ENCODE data around the gene EPN2. TPM values are rescaled to one million over a fixed set of nuclear protein-coding genes. Genes with fewer than 3 reads are reported as not detected.

Gene EPN2
- polyA plus RNA-seq, 1 donor from 2014 or later, result 37.8 TPM

- TF ChIP-seq MXI1 (conservative IDR thresholded peaks at IDR 0.05; ENCODE audit: poor library complexity, severe bottlenecking), result no peak
- no peak for TF ChIP-seq RAD21 (conservative IDR thresholded peaks at IDR 0.05)
- TF ChIP-seq CTCF (IDR thresholded peaks at IDR 0.05; ENCODE audit: poor library complexity, severe bottlenecking), result no peak
- TF ChIP-seq SMC3 (conservative IDR thresholded peaks at IDR 0.05; ENCODE audit: poor library complexity), result no peak
- TF ChIP-seq REST (IDR thresholded peaks at IDR 0.05; ENCODE audit: borderline replicate concordance), result no peak
- no peak for TF ChIP-seq EP300 (conservative IDR thresholded peaks at IDR 0.05; ENCODE audit: poor library complexity, severe bottlenecking)
- Histone ChIP-seq H4K20me1 (ENCODE audit: insufficient read depth) (no peaks in the 10 kb centered on the region), H3K9ac (ENCODE audit: low read length) (no peak overlapping the region), H3K27me3 (ENCODE audit: insufficient read depth, low read depth, low read length) (no peaks in the 10 kb centered on the region), H3F3A (ENCODE audit: insufficient read depth, low read length, poor library complexity, severe bottlenecking) (no peaks in the 10 kb centered on the region), H3K36me3 (ENCODE audit: insufficient read depth, low read length) (no peaks in the 10 kb centered on the region), H3K79me2 (replicated peaks; ENCODE audit: insufficient read depth, low read length) (no peaks in the 10 kb centered on the region), H3K4me3 (ENCODE audit: low read length) (no peak overlapping the region), H2AFZ (ENCODE audit: low read depth, low read length) (no peak overlapping the region), H3K9me2 (ENCODE audit: insufficient read depth, low read length) (no peaks in the 10 kb centered on the region), H3K9me3 (ENCODE audit: low read length) (no peaks in the 10 kb centered on the region), H3K4me2 (ENCODE audit: low read length) (no peak overlapping the region), H3K27ac (ENCODE audit: low read length) (no peak overlapping the region)
Measured at GRCh38 chr17:19312406-19312805, 75.2 kb downstream of the EPN2 start.

GRCh38 chr17:19313066-19313745, 76.0 kb downstream of the EPN2 start:
- H3K36me3 ChIP-seq (ENCODE audit: insufficient read depth, low read length), result no peaks in the 10 kb centered on the region
- H3K79me2 ChIP-seq (replicated peaks; ENCODE audit: insufficient read depth, low read length), result no peaks in the 10 kb centered on the region
- H3K27me3 ChIP-seq (ENCODE audit: insufficient read depth, low read depth, low read length), result no peaks in the 10 kb centered on the region
- no peaks in the 10 kb centered on the region for H4K20me1 ChIP-seq (ENCODE audit: insufficient read depth)
- no peaks in the 10 kb centered on the region for H3K9me2 ChIP-seq (ENCODE audit: insufficient read depth, low read length)
- H3K4me2 ChIP-seq (ENCODE audit: low read length), result no peak overlapping the region
- H3K27ac ChIP-seq (ENCODE audit: low read length), result no peak overlapping the region
- H2AFZ ChIP-seq (ENCODE audit: low read depth, low read length), result no peak overlapping the region
- no peak overlapping the region for H3K9ac ChIP-seq (ENCODE audit: low read length)
- no peaks in the 10 kb centered on the region for H3F3A ChIP-seq (ENCODE audit: insufficient read depth, low read length, poor library complexity, severe bottlenecking)
- H3K9me3 ChIP-seq (ENCODE audit: low read length), result no peaks in the 10 kb centered on the region
- H3K4me3 ChIP-seq (ENCODE audit: low read length), result no peak overlapping the region
- no peak for TF ChIP-seq CTCF (IDR thresholded peaks at IDR 0.05; ENCODE audit: poor library complexity, severe bottlenecking)
- TF ChIP-seq MXI1 (conservative IDR thresholded peaks at IDR 0.05; ENCODE audit: poor library complexity, severe bottlenecking), result no peak
- no peak for TF ChIP-seq SMC3 (conservative IDR thresholded peaks at IDR 0.05; ENCODE audit: poor library complexity)
- TF ChIP-seq REST (IDR thresholded peaks at IDR 0.05; ENCODE audit: borderline replicate concordance), result no peak
- no peak for TF ChIP-seq POLR2AphosphoS5 (IDR thresholded peaks at IDR 0.05)
- no peak for TF ChIP-seq TAF1 (IDR thresholded peaks at IDR 0.05; ENCODE audit: low read depth)
- no peak for TF ChIP-seq EZH2 (IDR thresholded peaks at IDR 0.05; ENCODE audit: borderline replicate concordance, insufficient read depth, low read length, poor library complexity, severe bottlenecking)
- TF ChIP-seq EP300 (conservative IDR thresholded peaks at IDR 0.05; ENCODE audit: poor library complexity, severe bottlenecking), result no peak
- no peak for TF ChIP-seq RAD21 (conservative IDR thresholded peaks at IDR 0.05)
